Activated naive CD4-positive, alpha-beta T cell treated with Interleukin-2 at 50 U/mL for 16 hours (primary cell): Measurements from ENCODE around the gene WDR27.

Source experiments
- DNase-seq: peaks from one replicate; pipeline ENCODE4 v3.0.0-alpha.2; 2020

WDR27 gene

DNA sequence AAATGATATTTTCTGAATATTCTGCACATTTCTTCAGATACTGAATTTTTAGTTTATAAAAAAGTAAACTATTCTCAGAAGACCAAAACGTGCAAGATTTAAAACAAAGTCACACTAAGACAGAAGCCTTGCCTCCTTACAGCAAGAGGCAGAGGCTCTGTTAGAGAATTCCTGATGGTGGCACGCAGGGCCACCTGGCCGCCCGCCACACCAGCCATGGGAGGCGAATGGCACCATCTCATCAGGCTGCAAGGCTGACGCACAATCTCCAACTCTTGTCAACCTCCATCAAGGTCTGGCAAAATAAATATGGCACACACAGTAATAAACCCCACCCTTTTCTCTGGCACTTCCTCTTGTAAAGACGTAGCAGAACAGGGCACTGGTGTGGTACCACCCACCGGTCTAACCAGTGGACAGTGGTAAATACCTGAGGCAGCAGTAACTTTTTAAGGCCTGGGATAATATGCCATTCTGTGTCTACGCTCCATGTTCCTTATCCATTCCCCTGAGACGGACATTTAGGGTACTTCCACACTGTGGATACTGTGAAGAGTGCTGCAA lies 111.4 kb downstream of the WDR27 start:
- no peak for DNase-seq

DNA sequence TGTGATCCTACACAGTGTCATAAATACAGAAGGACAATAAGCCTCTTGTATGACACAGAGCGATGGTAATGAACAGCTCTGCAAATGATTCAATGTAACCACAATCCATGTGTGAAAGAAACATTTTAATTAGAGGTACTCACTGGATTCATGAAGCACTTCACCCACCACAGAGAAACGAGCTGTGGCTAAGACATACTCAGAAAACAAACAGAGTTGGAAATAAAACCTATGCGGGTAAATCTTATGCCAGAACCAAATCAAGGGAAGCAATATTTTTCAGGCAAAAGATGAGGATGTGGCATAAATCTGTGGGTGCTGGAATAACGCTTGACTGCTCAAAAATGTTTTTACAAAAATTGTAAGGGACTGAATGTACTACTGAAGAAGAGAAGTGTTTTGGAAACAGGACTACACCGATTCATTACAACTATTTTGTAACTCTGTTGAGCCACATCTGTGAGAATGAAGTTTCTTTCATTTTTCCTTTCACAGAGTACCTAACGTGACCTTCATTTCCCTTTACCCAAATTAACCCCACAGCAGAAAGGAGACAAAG lies 112.1 kb downstream of the WDR27 start:
- no peak for DNase-seq

DNA sequence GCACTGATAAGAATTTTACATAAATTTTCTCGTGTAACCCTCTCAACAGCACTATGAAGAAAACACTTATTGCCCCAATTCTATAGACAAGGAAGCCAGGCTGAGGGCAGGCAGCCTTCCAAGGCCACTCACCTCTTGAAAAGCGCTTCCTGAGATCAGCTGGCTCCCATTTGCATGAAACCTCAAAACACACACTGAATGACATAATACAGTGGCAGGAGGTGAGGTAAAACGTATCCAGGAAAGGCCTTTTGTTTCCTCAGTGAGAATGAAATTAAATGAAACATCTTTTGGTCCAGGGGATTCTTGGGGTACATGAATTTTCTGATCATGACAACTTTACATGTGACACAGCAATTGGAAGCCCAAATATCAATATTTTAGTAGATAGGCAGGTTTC lies 112.5 kb downstream of the WDR27 start:
- DNase-seq = no peak

DNA sequence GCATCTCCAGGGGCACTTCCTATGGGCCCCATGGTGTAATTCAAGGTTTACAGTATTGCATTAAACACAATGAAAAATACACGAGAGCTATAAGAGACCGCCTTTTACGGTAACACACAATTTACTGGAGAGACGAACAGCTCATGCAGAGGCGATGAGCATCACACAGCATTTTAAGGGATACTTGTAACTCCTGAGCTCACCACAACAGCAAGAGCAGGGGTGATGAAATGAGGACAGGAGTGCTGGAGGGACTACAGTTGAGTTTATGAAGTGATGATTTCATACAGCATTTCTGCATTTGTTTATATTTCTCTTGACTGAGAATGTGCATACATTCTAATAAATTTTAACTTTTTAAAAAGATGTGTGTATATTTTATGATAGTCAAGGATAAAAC lies 113.9 kb downstream of the WDR27 start:
- DNase-seq = no peak

DNA sequence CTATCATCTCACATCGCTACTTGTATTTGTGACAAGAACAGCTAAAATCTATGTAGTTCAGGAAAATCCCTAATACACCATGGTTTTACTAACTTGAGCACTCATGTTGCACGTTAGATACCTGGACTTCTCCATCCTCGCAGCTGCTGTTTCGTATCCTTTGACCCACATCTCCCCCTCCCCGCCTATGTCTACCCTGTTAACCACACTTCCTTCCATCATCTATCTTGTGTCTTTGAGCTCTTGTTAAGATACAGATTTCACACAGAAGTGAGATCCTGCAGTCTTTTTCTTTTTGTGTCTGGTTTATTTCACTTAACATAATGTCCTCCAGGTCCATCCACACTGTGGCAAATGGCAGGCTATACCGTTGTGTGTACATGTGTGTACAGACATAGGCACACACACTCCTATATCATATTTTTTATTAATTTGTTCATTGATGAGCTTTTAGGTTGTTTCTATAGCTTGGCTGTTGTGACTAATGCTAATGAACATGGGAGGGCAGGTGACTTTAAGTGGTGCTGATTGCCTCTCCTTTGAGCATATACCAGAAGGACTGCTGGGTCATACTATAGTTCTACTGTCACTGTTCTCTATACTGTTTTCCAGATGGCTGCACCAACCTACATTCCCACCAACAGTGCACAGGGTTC lies 117.8 kb downstream of the WDR27 start:
- DNase-seq = no peak

DNA sequence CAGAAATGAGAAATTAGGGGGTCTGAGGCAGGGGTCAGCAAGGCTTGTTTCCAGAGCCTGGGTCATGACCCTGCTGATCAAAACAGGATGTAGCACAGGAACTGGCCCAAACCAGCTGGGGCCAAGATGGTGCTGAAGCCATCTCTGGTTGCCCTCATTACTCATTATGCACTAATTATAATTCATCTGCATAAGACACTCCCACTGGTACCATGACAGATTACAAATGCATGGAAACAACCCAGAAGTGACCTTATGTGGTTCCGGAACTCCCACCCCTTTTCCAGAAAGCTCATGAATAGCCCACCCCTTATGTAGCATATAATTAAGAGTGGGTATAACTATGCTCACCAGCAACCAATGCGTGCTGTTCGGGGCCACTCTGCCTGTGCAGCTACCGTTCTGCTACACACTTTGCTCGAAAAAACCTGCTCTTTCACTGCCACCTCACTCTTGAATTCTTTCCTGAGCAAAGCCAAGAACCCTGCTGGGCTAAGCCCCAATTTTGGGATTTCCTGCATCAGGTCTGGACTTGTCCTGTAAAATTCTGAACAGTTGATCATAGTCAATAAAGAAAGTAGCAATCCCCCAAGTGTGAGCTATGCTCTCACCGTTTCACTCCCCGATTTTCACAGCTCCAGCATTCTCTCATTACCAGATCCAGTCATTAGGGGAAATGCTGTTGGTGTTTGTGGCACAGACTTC lies 122.3 kb downstream of the WDR27 start:
- DNase-seq = no peak

DNA sequence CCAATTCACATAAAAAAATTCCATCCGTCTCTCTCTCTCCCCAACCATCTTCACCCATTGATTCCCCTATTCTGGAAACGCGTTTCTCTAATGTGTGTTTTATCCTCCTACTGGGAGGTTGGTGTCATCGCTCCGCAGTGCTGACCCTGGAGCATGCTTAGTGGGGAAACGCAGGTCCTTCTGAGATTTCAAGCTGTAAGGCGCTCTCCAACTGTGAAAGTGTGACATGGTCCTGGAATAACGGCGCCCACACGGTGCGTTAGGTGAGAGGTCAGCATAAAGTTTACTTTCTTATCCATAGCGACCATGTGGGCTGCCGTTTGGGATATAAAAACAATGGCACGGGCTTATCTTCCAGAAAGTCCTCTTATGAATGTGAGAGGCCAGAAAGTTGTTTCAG lies 123.9 kb downstream of the WDR27 start:
- no peak for DNase-seq

DNA sequence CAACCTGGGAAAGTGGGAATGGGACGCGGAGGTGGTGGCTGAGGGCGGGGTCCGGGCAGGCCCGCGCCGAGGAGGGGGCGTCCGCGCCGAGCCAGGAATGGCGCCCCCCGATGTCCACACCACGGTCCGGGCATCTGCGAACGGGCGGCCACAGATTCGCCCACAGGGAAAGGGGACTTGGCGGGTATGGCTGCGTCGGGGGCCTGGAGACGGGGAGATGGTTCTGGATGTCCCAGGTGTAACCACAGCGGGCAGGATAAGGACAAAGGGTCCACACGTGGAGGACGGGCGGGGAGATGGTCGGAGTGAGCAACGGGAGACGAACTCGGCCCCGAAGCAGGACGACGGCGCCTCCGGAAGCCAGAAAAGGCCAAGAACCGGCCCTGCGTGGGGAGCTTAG lies 124.6 kb downstream of the WDR27 start:
- no peak for DNase-seq

DNA sequence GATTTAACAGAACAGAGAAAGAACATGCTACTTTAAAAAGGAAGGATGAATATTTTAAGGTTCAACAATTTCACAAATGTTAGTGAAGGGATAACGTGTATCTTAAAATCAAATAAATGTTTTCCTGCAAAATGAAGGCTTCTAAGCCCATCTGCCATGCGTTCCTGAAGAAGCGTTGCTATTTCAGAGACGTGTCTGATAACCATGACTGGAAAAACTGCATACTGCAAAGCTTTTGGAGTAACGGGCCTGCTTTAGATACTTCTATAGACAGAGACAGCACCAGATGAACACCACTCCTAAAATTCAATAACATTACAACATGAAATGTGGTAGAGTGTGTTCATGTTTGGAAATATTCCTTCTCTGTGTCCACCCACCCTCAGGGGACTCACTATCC lies 126.0 kb downstream of the WDR27 start:
- no peak for DNase-seq

DNA sequence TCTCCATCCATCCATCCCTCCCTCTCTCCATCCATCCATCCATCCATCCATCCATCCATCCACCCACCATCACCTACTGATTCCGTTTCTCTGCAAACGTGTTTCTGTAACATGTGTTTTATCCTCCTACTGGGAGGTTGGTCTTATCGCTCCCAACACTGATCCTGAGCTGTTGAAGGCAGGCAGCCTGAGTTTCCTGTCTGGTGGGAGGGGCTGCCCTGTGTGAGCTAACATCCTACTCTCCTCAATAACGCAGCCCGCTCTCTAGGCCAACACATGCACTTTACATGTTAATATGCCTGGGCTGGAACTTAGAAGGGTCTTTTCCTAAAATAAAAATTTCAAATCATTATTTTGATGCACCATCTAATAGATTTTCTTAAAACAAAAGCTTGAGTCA lies 126.5 kb downstream of the WDR27 start:
- no peak for DNase-seq

DNA sequence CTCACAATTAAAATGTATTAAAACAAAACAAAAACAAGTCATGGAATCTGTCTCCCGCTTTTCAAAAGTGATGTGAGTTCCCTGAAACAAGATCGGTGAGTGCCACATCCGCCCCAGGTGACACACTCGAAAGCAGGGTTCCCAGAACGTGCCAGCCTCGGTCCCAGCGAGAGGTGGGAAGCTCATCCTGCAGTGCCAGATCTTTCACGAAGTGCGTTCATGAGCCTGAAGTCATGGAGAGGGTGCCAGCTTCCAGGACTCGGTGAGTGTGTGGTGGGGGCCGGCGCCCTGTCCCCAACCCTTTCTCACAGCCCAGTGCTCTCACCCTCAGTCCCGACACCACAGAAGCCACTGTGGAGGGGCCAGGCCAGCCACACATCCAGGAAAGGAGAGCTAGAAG lies 127.4 kb downstream of the WDR27 start:
- DNase-seq = no peak

DNA sequence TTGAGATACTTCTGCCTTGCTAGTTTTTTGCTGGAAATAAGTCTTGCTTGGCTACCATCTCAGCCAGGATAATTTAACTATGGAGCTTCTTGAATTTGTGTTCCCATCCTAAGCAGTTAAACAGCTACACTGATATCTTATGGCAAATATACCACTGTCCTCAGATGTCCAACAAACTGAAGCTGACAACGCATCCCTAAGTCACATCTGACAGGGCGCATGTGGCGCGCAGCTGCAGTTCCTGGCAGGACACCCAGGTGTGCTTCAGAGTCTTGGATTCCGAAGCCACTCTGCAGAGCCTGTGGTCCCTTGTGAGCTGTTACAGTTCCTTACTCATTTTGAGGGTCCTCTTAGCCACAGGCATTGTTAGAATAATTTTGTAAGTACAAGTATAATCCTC lies 127.9 kb downstream of the WDR27 start:
- no peak for DNase-seq

DNA sequence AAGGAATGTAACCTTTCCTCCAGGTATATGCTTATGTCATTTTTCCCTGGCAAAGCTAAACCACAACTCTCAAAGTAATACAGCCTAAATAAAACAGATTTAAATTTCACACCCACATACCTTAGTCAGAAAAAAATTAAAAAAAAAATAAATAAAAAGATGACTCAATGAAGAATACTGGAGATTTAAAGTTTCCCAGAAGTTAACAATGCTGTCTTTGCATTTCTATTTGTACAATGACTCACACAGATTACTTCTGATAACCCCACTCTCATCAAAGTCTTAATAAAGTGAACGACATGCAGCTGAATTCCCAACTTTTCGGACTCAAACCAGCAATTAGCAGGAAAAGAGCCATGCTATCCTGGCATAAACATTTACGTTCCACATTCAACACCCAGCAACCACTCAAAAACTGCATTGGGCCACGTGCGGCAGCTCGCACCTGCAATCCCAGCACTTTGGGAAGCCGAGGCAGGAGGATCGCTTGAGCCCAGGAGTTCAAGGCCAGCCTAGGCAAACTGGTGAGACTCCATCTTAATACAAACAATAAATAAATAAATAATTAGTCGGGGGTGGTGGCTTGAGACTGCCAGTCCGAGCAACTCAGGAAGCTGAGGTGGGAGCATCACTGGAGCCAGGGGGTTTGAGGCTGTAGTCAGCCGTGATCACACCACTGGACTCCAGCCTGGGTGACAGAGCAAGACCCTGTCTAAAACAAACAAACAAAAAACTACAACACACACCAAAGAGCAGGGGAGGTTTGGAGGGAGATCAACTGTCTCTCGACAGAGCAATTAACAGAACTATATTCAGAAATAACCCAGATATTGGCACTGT lies 130.5 kb downstream of the WDR27 start:
- DNase-seq = no peak

DNA sequence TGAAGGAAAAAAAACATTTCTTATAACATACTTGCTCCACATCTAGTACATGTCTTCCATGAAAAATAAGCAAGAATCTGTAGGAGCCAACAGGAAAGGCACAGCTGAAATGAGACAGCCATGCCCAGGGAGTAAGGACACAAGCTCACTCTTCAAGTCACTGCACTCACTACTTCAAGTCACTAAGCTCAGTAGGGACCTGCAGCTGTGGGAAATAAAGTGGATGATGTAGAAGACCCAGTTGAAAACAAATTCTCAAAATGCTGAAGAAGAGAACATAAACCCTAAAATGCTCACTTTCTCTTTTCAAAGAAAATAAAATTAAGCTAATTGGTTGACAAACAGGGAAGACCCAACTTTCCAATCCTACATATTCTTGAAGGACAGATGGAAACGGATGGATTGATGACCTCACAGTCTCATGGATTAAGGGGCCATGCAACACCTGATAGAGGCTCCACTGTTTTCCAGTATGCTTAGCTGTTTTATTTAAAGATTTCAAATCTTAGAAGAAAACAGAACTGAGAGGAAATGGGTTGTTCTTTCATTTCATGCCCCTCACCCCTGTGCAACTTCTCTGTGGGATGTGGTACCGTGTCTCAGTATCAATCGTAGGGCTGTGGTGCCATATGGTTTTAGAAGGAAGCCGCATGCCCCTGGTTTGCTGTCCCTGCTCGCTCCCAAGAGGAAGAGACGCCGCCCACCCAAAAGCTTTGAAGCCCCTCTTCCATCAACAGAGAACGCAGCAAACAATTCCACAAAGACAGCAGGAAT lies 133.3 kb downstream of the WDR27 start:
- DNase-seq = no peak

DNA sequence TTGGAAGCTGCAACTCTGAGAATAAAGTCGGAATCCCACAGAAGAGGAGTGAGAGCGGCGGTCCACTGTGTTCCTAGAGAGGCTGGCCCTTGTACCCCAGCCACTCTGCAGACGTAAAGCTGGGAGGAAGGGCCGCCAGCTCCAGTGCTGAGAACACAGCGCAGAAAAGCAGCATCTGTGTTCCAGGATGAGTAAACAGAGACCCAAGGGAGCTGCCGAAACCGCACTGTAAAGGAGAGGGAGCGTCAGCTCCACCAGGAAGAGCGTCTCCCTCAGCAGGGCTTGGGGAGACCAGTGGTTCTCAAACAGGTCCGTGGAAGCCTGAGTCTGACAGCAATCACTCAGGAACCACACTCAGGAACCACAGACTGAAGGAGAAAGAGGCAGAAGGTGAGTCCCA lies 134.0 kb downstream of the WDR27 start:
- DNase-seq = no peak

DNA sequence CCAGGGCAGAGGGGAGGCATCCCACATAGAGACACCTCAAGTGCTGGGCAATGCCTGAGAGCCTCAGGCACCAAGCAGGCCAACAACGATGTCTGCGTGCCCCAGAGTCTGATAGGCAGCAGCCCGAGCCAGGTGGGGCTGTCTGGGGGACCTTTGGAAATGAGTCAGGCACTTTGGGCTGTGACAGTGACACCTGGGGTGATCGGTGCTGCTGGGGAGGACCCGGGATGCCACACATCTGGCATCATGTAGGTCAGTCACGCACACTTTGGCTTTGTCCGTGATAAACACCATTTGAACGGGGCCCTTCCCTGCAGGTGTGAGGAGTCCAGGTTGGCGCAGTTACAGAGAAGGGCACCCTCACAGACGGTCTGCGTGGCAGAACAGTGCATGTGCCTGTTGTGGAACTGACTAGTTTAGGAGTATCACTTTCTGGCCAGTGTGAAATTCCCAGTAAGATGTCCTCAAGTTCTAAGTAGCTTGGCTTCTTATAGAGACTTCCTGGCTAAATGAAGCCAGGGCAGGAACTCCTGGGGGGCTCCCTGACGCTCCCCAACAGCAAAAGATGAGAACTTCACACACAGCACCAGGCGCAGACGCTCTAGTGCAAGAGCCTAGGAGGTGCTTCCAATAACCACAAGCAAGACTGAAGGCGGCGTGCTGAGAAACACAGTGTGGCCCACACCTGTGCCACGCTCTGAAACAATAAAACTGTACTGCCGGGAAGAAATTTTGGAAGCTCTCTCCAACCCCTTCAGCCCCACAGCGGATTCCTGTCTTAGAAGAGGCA lies 134.7 kb downstream of the WDR27 start:
- no peak for DNase-seq

DNA sequence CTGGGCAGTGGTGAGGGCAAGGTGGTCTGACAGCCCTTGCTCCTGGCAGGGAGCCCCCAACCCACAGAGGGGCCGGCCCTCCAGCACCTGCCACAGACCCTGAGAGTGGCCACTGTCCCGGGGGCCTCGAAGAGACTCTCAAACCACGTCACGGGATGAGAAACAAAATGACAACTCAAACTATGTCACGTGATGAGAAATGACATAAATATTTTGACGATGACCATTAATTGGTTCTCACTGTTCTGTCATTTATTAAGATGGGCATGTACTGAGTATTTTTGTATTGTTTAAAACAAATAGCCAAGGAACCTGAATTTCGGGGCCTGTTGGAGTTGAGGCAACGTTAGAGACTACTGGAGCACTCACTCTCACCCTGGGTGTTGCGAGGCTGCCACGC lies 135.5 kb downstream of the WDR27 start:
- no peak for DNase-seq

DNA sequence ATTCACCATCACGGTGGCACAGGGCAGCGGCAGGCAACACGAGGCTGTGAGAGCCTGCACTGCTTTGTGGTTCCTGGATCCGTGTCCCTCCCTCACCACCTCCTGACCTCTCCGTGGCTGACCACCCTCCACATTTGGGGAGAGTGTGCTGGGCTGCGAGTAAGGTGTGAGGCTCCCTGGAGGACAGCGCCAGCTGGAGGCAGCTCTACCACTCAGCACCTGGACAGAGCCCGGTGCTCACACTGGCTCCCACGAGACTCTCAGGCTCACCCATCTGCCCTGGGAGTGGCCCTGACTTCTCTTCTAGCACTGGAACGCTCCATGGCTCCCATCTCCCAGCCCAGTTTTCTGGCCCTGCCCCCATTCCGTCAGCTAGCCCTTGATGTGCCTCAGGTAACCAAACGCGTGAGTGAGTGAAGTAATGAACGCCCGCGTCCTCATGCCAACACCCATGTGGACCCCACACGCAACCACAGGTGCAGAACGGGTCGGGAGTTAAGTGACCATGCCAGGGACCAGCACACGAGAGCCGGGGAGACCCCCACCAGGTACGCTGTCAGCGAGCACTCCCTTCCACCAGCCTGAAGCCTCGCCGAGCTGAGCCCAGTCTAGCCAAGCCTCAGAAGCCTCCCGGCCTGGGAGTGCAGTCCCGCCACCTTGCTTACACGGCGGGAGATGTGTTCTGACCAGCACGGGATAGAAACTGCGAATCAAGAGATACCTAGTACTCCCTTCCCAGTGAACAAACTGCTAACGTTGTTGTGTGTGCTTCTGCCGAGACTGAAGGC lies 137.2 kb downstream of the WDR27 start:
- no peak for DNase-seq

DNA sequence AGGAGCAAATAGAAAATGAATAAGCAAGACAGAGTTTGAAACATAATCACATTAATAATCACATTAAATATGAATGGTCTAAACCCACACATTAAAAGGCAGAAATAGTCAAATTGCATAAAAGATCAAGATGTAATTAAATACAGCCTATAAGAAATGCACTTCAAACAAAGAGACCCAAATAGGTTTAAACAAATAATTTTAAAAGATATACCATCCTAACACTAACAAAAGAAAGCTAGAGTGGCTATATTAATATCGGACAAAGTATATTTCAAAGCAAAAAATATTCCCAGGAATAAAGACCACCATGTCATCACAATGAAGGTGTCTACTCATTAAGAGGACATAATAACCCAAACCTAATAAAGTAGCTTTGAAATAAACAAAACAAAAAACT lies 140.2 kb downstream of the WDR27 start:
- no peak for DNase-seq

DNA sequence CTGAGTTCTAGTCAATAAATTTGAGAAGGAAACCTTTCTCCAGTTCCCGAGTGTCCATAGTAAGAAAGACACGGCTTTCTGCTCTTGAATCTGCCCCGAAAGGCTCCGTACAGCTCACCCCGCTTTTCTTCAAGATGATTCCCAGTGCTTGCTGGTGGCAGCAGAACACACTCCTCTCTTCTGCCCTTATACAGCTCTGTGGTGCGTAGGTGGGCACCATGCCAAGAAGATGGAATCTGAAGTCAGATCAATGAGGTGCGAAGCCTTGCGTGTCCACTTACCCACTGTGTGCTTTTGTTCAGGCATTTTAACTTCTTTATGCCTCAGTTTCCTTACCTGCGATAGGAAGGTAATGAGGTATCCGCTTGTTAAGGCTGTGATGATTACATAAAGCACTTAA lies 142.2 kb downstream of the WDR27 start:
- DNase-seq = no peak
